ENCODE measurements around the gene TBL3. TPM values are rescaled to one million over a fixed set of nuclear protein-coding genes. Genes with fewer than 3 reads are reported as not detected.

TBL3 gene
- total and polyA plus RNA-seq, 12 donors, result 18.5 to 71.1 (median 22.3) TPM

GRCh38 chr16:1930338-1930720 lies 41.5 kb upstream of the TBL3 start:
- intact Hi-C loops (cut with DNase I), result no loop called here
- Histone ChIP-seq H3K4me1 (peaks cover 0 to 16% (median 10%) of the 10 kb centered on the region in 9 donors), H3K9me3 (no peaks in the 10 kb centered on the region), H3K27me3 (peaks cover 0 to 4% (median 0%) of the 10 kb centered on the region in 7 donors), H3K36me3 (no peaks in the 10 kb centered on the region), H3K4me3 (peak overlapping the region in 1 of 10 donors; percentile 61), H3K27ac (peak overlapping the region in 1 of 10 donors; percentile 86)
- ATAC-seq (no peak), DNase-seq (no peak)
- no peak for TF ChIP-seq CTCF (IDR thresholded peaks at IDR 0.05)
- 70 to 79% methylated on average over 10 of the region's 10 CpGs for WGBS, 2 donors

DNA sequence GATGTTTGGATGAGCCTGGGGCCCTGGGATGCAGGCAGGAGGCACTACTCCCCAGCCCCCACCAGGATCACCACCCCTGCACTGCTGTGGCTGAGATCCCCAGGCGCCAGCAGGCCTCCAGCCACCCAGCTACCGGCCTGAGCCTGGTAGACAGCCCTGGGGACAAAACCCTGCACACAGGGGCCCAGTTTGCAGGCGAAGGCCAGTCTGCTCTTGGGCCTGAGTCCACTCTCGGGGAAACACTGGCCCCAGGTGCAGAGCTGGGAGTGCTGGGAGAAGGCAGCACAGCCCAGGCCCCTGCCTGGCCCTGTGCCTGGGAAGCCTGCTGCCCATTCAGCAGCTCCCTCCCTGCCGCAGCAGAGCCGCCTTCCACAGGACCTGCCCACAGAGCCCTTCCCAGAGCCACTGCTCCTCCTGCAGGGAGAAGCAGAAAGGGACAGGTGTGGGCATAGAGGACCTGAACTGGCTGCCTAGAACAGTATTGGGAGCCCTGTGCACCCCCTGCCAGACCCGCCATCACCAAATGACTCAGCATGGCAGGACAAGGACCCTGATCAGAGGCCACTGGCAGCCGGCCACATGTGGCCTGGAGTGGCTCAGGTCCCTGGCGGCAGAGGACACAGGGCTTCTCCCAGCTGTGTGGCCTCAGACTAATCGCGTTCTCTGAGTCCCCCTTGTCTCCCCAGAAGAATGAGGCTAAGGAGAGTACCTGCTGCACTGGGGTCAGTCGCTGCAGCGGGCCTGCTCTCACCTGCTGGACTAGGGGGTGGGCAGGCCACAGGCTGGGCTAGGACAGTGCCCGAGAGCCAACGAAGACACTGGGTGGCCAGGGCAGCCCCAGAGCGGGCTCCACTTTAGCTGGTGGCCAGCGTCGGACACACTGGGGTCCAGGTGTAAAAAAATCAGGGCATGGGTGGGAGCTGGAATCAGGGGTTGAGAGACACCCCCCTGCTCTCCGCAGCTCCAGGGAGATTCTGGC lies 39.5 kb upstream of the TBL3 start:
- H3K27ac ChIP-seq, result no peak overlapping the region
- H3K27me3 ChIP-seq, result no peaks in the 10 kb centered on the region
- WGBS, 2 donors, result 69% methylated on average over 19 of the region's 19 CpGs
- DNase-seq (no peak), ATAC-seq (peak in 3 of 8 donors; percentile 6 to 31 (median 18))
- peak in 1 of 9 donors; percentile 17 for TF ChIP-seq CTCF (IDR thresholded peaks at IDR 0.05)
- no peak overlapping the region for H3K4me3 ChIP-seq
- intact Hi-C loops (cut with DNase I), result no loop called here
- H3K9me3 ChIP-seq, result no peaks in the 10 kb centered on the region
- H3K4me1 ChIP-seq, result peaks cover 0 to 16% (median 10%) of the 10 kb centered on the region in 9 donors
- peaks cover 0 to 6% (median 0%) of the 10 kb centered on the region in 9 donors for H3K36me3 ChIP-seq

- Histone ChIP-seq H3K4me3 (no peak overlapping the region), H3K9me3 (no peaks in the 10 kb centered on the region), H3K27ac (no peak overlapping the region), H3K27me3 (no peaks in the 10 kb centered on the region), H3K36me3 (peaks cover 0 to 15% (median 7%) of the 10 kb centered on the region in 9 donors), H3K4me1 (peaks cover 0 to 23% (median 10%) of the 10 kb centered on the region in 9 donors)
- WGBS, 2 donors, result 66 to 68% methylated on average over 23 of the region's 23 CpGs
- ATAC-seq, result peak in 1 of 8 donors; percentile 11
- TF ChIP-seq CTCF (IDR thresholded peaks at IDR 0.05), result no peak
- intact Hi-C loops (cut with DNase I), result no loop called here
- no peak for DNase-seq
Measured at GRCh38 chr16:1933097-1933661, 38.7 kb upstream of the TBL3 start.

DNA sequence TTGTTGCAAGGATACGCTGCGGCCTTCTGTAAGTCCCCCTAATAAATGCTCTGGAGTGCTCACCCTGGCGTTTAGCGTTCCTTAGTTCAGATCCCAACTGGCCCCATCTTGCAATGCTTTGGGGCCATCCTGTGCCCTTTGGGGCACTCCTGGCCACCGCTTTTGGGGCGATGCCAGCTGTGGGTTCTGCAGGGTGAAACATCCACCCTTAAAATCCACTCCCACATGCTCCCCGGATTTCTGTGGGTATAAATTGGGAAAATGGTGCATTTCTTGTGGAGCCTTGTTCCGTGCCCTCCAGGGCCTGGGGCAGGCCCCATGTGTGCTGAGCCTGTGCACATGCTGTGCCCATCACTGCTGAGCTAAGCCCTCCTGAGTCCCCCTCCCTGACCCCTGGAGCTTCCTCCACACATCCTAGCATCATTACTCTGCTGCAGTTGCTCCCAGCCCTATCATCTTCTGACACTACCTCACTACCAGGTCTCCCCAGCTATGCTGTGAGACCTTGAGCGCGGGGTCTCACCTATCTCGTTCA lies 34.8 kb upstream of the TBL3 start:
- Histone ChIP-seq H3K4me3 (no peak overlapping the region), H3K27me3 (no peaks in the 10 kb centered on the region), H3K27ac (peak overlapping the region in 1 of 10 donors; percentile 82), H3K36me3 (peaks cover 0 to 45% (median 23%) of the 10 kb centered on the region in 9 donors), H3K4me1 (peaks cover 2 to 36% (median 7%) of the 10 kb centered on the region in 9 donors), H3K9me3 (no peaks in the 10 kb centered on the region)
- DNase-seq, result no peak
- WGBS, 2 donors, result 93 to 95% methylated on average over 11 of the region's 11 CpGs
- TF ChIP-seq CTCF (IDR thresholded peaks at IDR 0.05), result no peak
- no peak for ATAC-seq
- intact Hi-C loops (cut with DNase I), result loop anchor here in 1 of 10 donors (5.0 kb wide), 1 partner anchor 160 kb away; no protein-coding TSS in a partner anchor
